ENCODE results near the gene STAU1.
"Not testable (repeated sequence)": the region's sequence is repeated elsewhere in the genome, so short reads cannot be mapped to it uniquely, and the experiment has no call there.

The STAU1 gene

DNA sequence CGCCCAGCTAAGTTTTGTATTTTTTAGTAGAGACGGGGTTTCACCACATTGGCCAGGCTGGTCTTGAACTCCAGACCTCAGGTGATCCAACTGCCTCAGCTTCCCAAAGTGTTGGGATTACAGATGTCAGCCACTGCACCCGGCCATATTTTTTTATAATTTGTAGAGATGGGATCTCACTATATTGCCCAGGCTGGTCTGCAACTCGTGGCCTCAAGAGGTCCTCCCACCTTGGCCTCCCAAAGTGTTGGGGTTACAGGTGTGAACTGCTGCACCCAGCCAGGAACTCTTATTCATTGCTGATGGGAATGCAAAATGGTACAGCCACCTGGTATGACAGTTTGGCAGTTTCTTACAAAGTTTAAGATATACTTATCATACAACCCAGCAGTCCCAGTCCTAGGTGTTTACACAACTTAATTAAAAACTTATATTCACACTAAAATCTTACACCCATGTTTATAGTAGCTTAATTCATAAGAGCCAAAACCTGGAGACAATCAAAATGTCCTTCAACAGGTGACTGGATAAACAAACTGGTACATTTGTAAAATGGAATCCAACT, 11.7 kb upstream of the STAU1 start:
- DNase-seq: no peak

DNA sequence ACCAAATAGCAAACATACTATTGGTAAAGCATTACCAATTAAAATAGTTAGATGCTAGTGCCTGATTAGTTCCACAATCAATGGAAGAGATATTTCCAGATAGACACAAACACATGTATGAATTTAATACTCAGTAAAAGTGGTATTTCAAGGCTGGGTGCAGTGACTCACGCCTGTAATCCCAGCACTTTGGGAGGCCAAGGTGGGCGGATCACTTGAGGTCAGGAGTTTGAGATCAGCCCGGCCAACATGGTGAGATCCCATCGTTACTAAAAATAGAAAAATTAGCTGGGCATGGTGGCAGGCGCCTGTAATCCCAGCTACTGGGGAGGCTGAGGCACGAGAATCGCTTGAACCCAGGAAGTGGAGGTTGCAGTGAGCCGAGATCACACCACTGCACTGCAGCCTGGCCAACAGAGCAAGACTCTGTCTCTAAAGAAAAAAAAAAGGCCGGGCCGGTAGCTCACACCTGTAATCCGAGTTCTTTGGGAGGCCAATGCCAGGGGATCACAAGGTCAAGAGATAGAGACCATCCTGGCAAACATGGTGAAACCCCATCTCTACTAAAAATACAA, 4.9 kb upstream of the STAU1 start:
- DNase-seq: not testable (repeated sequence)

DNA sequence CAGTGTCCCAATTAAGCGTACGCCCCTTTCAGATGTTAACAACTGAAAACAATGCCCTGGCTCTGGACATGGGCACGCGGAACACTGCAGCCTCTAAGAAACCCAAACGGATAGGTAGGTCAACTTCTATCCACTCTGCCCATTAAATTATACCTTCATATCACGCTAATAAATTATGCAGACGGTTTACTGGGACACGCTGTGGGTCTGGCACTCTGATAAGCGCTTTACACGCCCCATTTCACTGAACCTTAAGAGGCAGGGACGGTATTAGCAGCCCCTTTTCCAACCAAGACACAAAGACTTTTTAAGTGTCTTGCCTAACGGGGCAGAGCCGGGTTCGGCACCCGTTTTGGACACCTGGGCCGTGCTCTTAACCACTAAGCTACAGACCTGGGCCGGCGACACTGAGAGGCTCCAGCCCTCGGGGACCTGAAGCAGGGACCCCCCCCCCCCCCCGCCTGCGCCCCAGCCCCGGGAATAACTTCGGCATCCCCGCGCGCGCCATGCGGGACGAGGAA, 744 bp downstream of the STAU1 start:
- no peak for DNase-seq

DNA sequence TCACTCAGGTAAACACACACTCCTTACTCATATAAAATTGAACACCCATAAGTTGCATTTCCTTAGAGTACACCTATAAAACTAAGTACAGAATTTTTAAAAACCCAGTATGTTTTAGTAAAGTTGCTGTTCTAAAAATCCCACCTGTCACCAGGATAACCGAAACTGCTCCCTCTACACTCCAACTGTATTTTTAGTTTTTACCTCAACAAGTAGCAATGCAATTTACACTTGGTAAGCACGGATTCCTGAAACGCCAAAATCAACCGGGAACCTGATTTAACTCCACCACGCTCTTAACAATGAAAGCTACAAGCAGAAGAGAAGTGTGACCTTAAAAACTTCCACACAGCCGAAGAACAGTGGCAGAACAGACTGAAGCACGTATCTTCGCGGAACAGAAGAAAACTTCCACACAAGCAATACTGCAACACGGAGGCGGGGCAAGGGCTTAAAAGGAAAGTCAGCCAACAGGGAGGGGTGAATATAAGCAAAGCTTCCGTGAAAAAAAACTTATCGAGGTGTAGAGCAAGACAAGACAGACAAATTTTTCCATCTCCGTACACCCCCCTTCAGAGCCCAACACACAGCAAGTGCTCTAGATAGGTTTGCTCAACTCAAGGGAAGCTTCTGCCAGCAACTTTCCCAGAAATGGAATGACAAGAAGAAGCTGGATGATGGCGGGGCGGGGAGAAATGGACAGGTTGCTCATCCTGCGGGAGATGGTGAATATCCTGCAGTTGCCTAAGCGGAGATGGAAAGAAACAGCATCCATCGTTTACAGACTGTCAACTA, 1.4 kb downstream of the STAU1 start:
- DNase-seq: no peak

DNA sequence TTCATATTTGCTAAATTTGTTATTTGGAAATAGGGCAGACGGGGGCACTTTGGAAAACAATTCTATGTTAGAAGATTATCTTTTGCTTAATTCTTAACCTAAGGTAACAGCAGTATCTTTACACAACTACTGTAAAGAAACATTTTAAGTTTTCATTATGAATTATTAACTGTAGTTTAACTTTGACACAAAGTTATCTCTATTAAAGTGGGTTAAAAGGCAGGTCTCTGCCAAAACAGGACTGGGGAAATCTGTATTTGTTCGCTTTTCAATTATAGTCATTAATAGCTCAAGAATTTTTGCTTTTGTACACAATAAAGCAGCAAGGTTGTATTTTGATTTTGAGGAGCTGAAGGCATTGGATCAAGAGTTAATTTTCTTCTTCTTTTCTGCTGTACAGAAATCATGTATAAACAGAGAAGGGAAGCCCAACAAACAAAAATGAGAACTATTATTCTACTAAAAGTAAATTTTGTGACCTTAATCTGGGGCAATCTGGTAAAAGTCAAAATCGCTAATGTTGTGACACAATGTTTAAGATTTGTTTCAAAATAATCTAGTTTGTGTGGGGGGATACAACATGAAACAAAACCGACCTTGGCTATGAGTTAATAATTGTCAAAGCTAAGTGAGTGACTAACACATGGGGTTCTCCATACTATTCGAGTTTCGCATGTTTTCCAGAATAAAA, 2.9 kb downstream of the STAU1 start:
- no peak for DNase-seq

DNA sequence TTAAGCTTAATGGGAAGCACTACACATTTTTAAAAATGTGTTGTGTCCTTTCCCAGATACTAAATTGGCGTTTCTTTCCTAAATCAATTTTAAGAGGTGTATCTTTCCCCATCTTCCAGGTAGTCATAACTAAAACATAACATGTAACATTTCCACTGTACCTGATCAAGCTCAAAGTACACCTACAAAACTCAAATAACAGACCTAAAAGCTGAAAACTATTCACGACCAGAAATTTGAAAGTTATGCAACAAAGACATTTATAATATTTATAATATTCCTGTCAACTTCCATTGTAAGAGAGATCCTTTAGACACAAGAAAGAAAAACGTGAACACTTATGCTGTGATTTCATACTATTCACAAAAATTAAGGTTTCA, 3.5 kb downstream of the STAU1 start:
- no peak for DNase-seq

DNA sequence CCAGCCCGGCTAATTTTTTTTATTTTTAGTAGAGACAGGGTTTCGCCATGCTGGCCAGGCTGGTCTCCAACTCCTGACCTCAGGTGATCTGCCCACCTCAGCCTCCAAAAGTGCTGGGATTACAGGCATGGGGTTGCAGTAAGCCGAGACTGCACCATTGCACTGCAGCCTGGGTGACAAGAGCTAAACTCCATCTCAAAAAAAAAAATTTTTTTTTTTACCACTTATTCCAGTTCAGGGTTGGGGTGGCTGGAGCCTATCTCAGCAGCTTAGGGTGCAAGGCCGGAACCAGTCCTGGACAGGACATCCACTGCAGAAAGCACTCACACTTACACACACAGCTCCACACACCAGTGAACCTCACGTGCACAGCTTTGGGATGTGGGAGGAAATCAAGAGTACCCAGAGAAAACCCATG, 4.0 kb downstream of the STAU1 start:
- not testable (repeated sequence) for DNase-seq

DNA sequence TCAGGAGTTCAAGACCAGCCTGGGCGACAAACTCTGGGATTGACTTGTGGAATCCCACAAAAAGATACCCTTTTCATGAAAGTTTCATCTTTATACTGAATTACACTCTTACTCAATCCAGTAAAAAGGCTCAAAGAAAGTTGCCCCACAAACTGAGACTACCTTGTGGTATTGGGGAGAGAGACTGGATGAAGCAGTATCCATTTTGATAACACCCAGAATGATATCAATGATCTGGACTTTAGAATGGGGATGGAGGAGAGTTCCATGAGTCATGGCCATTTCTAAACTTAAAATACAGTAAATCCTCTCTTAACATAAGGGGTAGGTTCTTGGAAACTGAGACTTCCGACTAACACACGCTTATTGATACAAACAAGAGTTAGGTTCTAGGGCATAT, 4.7 kb downstream of the STAU1 start:
- DNase-seq: no peak

DNA sequence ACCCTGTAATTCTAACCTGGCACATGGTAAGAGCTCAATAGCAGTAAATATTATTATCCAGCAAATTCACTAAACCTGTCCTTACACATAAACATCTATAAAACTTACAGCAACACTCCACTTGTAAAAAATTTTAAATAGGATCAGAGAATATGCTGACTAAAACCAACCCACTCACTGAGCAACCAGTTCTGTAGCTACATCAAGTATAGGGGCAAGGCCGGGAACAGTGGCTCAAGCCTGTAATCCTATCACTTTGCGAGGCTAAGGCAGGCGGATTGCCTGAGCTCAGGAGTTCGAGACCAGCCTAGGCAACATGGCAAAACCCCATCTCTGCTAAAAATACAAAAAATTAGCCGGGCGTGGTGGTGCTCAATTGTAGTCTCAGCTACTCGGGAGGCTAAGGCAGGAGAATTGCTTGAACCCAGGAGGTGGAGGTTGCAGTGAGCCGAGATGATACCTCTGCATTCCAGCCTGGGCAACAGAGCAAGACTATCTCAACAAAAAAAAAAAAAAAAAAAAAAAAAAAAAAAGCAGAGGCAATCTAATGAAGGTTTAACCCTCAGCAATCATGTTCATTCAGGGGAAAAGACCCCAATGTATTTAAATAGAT, 6.8 kb downstream of the STAU1 start:
- no peak for DNase-seq

DNA sequence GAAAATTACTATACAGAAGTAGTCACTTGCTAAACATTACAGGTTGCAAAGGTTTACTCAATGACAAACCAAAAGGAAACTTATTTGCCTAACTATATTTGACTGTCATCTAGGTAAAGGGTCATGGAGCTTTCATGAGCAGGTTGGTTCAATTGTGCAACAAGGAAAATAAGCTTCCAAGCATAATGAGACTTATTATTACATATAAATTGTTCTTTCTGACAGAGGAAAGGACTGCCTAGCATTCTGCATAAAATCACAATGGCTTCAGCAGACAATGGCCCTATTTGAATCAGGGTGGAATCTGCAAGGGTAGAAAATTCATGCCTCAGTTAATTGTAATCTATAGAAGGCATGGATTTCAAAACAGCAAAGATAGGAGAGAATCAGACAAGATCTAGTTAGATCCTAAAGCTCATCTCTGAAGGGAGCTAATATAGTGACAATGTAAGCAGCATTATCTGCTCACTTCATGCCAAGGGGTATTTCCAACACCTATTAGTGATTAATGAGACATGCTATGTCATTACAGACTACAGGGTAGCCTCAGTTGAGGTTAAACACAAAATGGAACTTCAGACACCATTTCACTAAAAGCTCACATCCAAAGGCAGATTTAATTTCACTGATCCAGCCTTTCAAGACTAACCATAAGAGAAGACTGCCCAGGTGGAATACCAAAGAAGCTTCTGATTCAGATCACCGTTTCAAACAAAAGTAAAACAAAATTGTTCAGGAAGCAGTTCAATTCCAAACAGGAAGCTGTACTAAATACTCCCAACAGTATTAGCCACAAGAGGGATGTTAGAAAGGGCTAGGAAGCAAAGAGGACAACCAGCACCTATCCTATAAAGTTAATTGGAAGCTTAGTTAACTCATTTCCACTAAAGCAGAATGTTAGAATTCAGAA, 8.5 kb downstream of the STAU1 start:
- DNase-seq: no peak

DNA sequence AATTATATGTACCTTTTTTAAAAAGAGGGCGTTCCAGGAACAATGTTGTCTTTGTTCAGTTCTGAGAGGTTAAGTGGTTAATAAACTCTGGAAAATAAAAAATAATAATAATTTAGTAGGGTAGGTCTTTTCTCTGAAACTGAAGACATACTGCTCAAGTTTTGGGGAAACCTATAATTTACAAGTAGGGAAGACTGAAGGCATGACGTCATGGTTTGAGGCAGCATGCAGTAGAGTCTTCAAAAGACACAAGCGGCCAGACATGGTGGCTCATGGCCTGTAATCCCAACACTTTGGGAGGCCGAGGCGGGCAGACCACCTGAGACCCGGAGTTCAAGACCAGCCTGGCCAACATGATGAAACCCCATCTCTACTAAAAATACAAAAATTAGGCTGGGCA, 14.0 kb downstream of the STAU1 start:
- no peak for DNase-seq

DNA sequence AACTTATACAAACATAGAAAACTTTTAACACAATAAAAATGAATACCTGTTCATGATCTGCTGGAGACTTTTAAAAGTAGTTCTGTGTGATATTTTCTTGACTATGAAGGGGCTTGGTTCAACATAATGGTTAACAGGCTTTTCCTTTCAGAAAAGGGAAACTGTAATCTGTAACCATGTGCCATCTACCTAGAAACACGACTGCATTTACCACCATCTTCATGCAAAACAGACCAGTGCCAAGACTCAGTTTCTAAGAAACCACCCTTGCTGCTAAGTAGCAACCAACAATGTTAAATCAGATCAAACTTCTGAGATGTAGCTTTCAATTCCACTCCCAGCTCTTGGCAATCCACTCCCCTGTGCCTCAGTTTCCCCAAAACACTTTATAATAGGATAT, 15.7 kb downstream of the STAU1 start:
- no peak for DNase-seq

DNA sequence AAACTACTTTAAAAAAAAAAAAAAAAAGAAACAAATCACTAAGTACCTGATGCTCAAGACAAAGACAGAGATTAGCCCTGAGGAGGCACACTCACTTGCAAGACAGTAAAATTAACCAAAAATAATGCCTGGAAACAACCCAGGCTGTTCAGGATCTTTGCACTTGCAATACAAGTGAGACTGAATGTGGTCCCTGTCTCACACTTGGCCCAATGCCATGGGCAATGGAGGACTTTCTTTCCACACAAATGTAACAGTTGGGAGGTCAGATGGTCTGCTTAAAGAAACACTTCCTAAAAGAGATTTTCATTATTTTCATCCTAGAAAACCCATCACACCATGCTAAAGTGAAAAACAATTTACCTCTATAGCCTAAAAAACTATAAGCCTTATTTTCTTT, 16.2 kb downstream of the STAU1 start:
- no peak for DNase-seq

DNA sequence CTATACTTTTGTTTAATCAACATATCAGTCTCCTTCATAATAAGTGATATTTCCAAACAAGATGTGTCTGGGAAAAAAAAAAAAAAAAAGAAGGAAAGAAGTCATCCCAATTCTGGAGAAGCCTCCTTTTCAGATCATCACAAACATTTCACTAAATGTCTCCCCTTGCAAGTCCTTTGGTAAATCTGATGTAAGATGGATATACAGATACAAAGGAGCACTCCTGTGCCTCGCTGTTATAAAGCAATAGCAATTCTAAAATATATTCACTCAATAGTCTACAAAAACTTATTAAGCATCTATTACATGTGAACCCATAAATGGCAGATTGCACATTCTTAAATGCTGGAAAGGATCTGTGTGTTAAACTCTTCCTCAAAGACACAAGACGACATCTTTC, 17.4 kb downstream of the STAU1 start:
- no peak for DNase-seq

DNA sequence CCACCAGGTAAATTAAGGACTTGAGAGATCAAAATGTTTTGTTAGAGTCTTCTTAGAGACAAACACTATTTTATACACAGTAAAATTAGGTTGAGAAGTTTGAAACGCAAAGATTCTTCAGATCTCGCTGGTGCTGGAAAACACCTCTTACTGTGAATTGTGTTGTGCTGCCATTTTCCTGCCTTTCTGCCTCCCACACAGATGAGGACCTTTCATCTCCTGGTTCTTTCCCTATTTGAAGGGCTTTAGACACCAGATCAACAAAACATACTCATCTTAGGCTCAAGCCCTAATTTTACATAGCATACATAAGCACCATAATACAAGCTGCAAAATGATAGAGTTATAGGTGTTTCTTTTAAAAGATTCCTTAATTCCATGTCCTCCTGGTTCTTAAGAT, 18.6 kb downstream of the STAU1 start:
- DNase-seq: no peak

DNA sequence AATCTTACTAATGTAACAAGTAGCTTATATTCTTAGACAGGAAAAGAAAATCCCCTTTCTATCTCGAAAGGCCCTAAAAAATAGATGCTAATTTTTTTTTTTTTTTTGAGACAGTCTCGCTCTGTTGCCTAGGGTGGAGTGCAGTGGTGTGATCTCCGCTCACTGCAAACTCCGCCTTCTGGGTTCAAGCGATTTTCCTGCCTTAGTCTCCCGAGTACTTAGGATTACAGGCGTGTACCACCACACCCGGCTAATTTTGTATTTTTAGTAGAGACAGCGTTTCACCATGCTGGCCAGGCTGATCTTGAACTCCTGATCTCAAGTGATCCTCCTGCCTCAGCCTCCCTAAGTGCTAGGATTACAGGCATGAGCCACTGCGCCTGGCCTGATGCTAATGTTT, 19.3 kb downstream of the STAU1 start:
- not testable (repeated sequence) for DNase-seq

DNA sequence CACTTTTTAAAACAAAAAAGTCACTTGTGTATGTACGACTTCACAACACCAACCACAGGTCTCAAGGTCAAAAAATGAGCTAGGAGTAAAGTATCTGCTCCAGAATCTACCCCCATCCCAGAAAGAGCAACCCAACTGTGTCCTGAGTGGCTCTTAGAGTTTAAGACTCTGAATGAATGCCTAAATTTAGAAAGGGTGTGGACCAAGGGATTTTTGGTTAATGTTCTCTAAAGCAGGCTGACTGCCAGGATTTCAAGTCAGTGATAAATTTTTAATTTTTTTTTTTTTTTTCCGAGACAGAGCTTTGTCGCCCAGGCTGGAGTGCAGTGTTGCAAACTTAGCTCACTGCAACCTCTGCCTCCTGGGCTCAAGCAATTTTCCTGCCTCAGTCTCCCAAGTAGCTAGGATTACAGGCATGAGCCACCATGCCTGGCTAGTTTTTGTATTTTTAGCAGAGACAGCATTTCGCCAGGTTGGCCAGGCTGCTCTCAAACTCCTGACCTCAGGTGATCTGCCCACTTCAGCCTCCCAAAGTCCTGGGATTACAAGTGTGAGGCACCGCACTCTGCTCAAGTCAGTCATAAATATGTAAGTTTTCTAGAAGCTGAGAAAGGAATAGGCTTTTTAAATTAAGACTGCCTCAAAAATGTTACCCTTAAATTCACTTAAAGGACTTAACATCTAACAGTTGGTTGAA, 20.2 kb downstream of the STAU1 start:
- no peak for DNase-seq

DNA sequence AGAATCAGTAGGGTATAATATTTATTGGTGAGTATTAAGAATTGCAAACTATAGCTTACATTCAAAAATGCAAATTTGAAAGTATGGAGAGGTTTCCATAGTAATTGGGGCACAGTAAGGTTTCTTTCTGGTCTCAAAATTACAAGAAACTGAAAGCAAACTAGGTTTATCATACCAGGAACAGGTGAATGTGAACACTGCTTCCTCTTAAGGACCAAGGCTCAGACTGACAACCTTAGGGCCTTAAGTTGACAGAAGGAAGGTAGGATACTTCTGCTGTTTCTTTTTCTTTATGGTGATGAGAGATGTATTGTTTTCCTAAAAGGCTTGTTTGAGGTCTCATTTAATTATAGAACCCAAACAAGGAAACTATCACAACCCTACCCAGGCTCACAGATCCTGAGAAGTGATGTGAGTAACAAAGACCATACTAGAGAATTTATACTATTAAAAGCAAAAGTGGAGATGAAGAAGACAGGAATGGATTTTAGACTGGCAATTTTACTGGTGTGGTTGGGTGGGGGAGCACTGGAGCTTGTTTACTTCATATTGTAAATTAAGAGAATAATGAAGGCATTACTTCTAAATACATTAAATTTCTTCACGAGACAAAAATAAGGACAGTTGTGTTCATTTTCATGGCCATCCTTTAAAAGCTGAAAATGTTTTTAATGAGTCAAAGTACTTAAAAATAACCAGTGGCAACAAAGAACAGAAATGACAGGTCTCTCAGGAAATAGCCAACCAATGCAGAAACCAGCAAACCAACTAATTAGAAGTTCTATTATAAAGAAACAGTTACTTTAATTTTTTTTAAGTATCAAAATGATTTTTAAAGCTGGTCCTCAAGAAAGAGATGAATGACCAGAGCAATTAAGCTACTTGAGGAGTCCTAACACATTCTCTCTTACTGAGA, 21.3 kb downstream of the STAU1 start:
- DNase-seq: no peak

DNA sequence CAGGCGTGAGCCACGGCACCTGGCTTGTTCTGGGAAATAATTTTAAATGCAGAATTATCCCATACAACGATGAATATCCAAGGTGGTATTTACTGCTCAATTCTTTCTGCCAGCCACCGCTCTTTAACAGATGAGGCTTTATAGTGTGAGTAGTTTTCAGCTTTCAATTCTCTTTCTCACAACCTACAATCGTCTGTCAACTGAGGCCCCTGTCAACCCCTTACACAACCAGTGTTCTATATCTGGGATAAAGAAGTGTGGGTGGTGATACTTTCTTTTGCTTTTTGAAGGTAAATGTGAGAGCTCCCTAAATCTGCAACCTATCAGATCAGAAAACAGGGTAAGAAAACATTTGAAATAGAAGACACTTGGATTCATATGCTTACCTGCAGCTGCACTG, 22.5 kb downstream of the STAU1 start:
- no peak for DNase-seq

DNA sequence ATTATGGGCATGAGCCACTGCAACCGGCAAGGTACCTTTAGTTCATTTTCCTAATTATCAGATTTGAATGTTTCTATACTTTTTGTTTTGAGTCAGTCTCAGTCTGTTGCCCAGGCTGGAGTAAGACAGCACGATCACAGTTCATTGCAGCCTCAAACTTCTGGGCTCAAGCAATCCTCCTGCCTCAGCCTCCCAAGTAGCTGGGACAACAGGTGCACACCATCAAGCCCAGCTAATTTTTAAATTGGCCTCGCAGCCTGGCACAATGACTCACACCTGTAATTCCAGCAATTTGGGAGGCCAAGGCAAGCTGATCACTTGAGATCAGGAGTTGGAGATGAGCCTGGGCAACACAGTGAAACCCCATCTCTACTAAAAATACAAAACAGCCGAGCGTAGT, 24.4 kb downstream of the STAU1 start:
- DNase-seq: no peak
